ENCODE results near the gene IKBIP.
A peak's percentile ranks its signal among the peaks of the same experiment; 100 is the strongest.
"Not testable (repeated sequence)": the region's sequence is repeated elsewhere in the genome, so short reads cannot be mapped to it uniquely, and the experiment has no call there.

IKBIP gene

GRCh38 chr12:98635657-98636323 is 8.8 kb downstream of the IKBIP start:
- DNase-seq = peak; percentile 74

- DNase-seq = no peak
Measured at GRCh38 chr12:98618952-98619351, 25.6 kb downstream of the IKBIP start.

GRCh38 chr12:98612696-98613334 is 31.8 kb downstream of the IKBIP start:
- DNase-seq = no peak

DNA sequence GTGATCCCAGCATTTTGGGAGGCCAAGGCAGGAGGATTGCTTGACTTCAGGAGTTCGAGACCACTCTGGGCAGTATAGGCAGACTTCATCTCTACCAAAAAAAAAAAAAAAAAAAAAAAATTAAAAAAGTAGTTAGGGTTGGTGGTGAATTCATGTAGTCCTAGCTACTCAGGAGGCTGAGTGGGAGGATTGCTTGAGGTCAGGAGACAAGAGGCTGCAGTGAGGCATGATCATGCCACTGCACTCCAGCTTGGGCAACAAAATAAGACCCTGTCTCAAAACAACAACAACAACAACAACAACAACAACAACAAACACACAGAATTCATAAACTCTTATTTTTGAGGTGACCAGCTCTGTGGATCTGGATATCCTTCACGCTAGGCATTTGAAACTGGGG is 34.0 kb downstream of the IKBIP start:
- DNase-seq = no peak

DNA sequence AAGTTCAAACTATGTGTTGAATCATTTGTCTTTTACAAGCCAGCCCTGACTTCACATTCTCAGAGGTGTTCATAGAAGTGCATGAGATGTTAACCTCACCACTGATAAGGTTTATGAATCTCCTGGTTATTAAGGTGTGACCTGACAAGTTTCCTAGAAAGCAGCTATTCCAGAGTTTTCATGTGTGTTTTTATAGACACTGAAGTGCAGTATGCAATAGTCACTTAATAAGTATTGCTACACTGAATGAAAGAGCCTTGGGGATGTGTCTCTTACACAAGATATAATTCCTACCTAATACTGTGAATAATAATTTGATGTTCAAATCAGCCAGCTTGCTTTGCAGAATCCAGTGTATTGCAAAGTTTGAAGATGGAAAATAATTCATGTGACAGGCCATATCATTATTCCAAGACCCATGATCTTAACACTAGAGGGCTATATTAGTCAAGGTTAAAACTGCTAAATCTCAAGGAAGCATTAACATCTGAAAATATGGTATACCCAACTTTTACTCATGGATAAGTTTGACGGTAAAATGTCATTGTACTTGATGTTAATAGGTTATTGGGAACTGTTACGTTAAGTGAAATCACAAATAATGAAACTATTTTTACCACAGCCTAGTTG is 38.1 kb downstream of the IKBIP start:
- no peak for DNase-seq

- no peak for DNase-seq
Measured at GRCh38 chr12:98601924-98602323, 42.7 kb downstream of the IKBIP start.

DNA sequence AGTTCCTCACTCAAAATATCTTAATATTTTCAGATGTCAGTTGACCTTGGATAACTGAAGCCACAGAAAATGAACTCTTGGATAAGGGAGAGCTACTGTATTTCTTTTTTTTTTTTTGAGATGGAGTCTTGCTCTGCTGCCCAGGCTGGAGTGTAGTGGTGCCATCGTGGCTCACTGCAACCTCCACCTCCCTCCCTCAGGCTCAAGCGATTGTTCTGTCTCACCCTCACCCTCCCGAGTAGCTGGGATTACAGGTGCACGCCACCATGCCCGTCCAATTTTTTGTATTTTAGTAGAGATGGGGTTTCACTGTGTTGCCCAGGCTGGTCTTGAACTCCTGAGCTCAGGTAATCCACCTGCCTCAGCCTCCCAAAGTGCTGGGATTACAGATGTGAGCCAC is 47.3 kb downstream of the IKBIP start:
- DNase-seq = not testable (repeated sequence)

GRCh38 chr12:98595243-98595988 is 49.2 kb downstream of the IKBIP start:
- DNase-seq = no peak

GRCh38 chr12:98594050-98594835 is 50.3 kb downstream of the IKBIP start:
- no peak for DNase-seq

- DNase-seq = peak; percentile 96
Measured at GRCh38 chr12:98593351-98594049, 51.1 kb downstream of the IKBIP start, which contains the start of gene SLC25A3. Gene SLC25A3, plus strand, starts transcription at chr12:98593686. Its CDS starts 293 bp downstream, at chr12:98593979.

- no peak for DNase-seq
Measured at GRCh38 chr12:98592825-98593322, 51.7 kb downstream of the IKBIP start.

DNA sequence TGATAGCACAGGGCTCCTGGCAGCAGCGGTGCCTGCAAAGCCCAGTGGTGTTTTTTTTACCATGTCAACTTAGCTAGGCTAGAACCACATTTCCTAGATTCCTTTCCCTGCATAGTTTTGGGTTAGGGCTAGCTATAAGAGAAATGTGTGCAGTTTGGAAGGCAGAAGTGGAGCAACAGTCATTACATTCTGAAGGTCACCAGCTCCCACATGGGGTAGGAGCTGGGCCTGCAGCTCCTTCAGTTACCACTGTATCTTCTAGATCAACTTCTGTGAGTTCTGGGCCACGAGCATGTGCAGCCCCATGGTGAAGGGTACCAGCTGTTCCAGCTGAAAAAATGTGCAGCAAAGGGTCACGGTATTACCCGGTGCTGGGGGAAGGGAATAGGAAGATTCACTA is 53.4 kb downstream of the IKBIP start:
- no peak for DNase-seq

- DNase-seq = peak; percentile 82
Measured at GRCh38 chr12:98587084-98587483, 57.5 kb downstream of the IKBIP start.

GRCh38 chr12:98582093-98582492 is 62.5 kb downstream of the IKBIP start:
- no peak for DNase-seq

DNA sequence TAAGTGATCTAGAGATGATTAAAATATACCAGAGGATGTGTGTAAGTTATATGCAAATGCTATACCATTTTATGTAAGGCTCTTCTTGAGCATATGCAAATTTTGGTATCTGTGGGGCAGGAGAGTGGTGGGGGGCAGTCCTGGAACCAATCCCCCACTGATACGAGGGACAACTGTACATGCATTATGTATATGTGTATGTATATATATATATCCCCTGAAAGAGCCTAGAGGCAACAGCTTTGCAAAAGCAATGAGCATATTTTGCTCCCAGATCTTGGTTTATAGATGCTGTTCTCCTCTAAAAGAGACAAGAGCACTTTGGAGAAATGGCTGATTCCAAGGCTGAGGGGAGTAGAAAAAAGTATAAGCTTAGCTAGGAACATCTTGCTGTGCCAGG is 63.5 kb downstream of the IKBIP start:
- no peak for DNase-seq

GRCh38 chr12:98580695-98581094 is 63.9 kb downstream of the IKBIP start:
- no peak for DNase-seq

GRCh38 chr12:98579835-98580234 is 64.8 kb downstream of the IKBIP start:
- DNase-seq = no peak

DNA sequence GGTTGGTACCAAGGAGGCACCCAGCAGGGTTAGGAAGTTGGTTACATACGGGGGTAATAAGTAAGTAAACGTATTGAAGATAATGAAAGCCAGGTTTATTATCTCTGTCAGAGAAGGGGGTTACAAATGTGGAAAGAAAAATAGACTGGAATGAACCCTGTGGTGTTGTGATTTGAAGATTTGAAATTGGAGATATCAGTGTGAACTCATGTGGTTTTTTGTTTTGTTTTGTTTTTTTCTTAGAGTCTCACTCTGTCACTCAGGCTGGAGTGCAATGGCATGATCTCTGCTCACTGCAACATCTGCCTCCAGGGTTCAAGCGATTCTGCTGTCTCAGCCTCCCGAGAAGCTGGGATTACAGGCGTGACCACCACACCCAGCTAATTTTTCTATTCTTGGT is 65.2 kb downstream of the IKBIP start:
- no peak for DNase-seq

DNA sequence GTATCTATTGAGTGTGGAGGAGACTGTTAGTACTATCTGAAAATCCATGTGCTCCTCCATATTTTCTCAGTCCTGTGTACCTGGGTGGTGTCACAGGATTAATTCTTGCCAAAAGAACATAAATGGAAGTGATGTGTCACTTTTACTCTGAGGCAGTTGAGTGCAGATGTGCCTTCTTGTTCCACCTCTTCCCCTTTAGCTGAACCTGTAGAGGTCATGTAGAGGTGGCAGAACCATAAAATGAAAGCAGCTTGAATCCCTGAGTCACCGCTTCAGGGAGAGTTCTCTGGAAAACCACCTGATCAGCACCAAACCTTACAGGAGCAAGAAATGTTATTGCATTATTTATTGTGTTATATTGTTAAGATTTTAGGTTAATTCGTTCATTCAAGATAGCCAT is 65.8 kb downstream of the IKBIP start:
- no peak for DNase-seq

- no peak for DNase-seq
Measured at GRCh38 chr12:98578392-98578791, 66.2 kb downstream of the IKBIP start.

DNA sequence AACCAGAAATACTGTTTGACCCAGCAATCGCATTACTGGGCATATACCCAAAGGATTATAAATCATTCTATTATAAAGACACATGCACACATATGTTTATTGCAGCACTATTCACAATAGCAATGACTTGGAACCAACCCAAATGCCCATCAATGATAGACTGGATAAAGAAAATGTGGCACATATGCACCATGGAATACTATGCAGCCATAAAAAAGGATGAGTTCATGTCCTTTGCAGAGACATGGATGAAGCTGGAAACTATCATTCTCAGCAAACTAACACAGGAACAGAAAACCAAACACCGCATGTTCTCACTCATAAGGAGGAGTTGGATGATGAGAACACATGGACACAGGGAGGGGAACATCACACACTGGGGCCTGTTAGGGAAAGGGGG is 67.8 kb downstream of the IKBIP start:
- not testable (repeated sequence) for DNase-seq

DNA sequence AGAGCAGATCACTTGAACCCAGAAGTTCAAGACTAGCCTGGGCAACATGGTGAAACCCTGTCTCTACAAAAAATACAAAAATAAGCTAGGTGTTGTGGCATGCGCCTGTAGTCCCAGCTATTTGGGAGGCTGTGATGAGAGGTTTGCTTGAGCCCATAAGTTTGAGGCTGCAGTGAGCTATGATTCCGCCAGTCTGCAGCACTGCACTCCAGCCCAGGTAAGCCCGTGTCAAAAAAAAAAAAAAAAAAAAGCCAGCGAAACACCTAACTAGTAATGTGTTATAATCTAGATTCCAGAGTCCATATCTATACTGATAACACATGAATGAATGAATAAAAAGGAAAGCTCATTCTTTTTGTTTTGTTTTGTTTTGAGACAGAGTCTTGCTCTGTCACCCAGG is 69.6 kb downstream of the IKBIP start:
- DNase-seq = no peak
